Endometrial microvascular endothelial cells (primary cell): ENCODE data around the gene PHAF1. TPM values are rescaled to one million over a fixed set of nuclear protein-coding genes. Genes with fewer than 3 reads are reported as not detected.

ENCODE experiments used
- in situ Hi-C: cut with HindIII; loops from 2 replicates; pipeline ENCODE4 v1.10.0; 2017; ENCODE audit warnings: low sequenced_read_pairs, low pct_unique_long_range_greater_than_20kb; ENCODE audit errors: inconsistent ontology term
- total RNA-seq: library from RNA; depleted of rRNA; stranded (reverse); fragments of >200 nt; gene quantifications from one replicate; pipeline ENCODE4 v1.2.3, GENCODE V29; 2015; ENCODE audit errors: inconsistent ontology term

Gene PHAF1
- total RNA-seq, 1 donor from 2014 or later = 21.8 TPM

GRCh38 chr16:67170168-67170948 is 60.6 kb downstream of the PHAF1 start, which contains the start of gene NOL3:
NOL3 (plus strand) TSS chr16:67170538.
- in situ Hi-C loops = no loop called here

DNA sequence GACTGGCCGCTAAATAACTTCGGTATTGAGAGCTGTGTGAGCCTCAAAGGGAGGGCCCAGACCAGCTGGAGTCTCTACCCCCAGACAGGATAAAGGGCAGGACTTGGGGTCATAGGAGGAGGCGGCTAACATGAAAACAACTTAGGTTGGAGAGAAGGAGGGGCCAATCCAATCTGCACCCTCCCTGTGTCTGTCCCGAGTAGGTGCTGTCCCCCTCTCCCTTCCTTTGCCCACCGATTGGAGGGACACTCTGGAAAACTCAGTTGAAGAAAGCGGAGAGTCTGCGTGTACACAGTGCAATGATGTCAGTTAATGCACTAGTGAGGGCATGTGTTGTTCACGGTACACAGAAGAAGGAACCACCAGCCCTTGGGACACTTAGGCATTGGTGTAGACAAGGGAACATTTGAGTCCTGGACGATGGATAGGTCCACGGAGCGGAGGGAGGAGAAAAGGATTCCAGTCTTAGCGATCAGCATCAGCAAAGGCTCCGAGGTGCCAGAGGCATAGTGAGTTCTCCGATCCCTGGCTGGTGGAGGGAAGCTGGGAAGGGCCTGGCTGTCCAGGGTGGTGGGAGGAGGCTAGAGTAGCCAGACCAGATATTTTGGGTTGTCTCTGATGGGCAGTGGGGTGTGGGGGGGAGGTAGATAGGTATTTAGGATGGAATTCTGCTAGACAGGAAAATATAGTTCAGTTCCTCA is 61.4 kb downstream of the PHAF1 start:
- in situ Hi-C loops = no loop called here

- in situ Hi-C loops = no loop called here
Observed at GRCh38 chr16:67173323-67173722, 63.6 kb downstream of the PHAF1 start.

GRCh38 chr16:67173808-67174705 is 64.3 kb downstream of the PHAF1 start:
- in situ Hi-C loops = no loop called here

GRCh38 chr16:67174706-67175231 is 65.0 kb downstream of the PHAF1 start:
- in situ Hi-C loops = no loop called here

- in situ Hi-C loops = no loop called here
Observed at GRCh38 chr16:67176662-67177061, 66.9 kb downstream of the PHAF1 start.

- in situ Hi-C loops = no loop called here
Observed at GRCh38 chr16:67177743-67178699, 68.3 kb downstream of the PHAF1 start.

GRCh38 chr16:67179421-67180080 is 69.8 kb downstream of the PHAF1 start:
- in situ Hi-C loops = no loop called here

GRCh38 chr16:67180166-67180565 is 70.4 kb downstream of the PHAF1 start:
- in situ Hi-C loops = no loop called here

DNA sequence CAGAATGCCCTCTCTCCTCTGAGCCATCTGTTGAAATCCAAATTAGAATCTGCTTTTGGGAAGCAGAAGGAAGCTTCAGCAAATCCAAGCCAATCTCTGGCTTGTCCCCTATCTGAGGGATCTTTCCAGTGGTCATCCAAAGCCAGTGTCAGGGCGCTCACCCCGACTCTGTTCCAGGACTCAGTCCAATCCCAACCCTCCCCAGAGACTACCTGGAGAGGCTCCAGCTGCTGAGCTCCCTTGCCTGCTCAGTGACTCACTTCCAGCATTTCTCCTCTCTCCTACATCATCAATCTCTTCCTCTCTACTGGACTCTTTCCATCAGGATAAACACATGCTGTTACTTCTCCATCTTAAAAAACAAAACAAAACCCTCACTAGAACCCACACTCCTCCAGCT is 71.6 kb downstream of the PHAF1 start:
- in situ Hi-C loops = no loop called here

DNA sequence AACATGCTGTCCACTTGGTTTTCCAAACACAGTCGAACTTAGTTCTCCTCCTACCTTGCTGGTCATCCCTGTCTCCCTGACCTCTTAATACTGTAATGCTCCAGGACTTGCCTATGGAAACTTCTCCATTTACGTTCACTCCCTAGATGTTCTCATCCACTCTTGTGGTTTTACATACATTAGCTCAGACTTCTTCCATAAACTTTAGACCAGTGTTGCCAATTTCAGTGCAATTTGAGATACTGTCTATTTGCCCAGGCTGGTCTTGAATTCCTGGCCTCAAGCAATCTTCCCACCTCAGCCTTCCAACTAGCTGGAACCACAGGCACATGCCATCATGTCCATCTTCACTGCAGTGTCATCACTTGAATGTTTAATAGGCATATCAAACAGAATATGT is 72.5 kb downstream of the PHAF1 start:
- in situ Hi-C loops = no loop called here

GRCh38 chr16:67183284-67183626 is 73.5 kb downstream of the PHAF1 start:
- in situ Hi-C loops = no loop called here

DNA sequence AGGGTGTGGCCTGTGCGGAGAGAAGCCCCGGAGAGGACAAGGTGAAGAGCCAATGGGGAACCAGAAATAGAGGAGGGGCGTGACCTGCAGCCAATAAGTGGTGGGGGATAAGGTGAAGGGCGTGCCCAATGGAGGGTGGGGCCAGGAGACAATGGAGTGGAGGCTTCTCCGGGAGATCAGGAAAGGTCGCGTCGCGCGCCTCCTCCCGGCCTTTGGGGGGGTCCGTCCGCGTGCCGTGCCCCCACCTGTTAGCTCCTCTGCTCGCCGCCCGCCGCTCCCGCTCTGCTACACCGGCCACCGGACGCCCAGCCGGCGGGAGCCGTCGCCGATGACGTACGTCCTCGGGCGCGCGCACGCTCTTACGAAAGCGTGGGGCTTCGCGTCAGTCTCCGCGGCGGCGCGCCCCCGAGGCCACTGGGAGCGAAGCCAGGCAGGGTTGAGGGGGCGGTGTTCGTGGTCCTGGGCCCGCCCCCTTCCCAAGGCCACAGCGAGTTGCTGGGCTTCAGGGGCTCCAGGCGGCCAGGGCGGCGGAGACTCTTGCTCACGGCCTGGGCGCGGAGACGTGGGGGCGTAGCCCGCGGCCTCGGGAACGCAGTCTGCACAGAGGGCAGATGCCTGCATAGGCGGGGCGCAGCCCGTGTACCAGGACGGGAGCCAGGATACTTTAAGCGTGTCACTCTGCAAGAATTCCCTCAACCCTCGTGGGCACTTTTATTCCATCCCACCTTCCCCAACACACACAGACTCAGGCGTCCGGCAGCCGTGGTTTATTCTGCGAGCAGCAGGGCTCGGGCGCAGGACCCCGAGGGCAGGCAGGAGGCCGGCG is 74.1 kb downstream of the PHAF1 start, which contains the start of gene MATCAP1:
Gene MATCAP1 (minus strand): TSS at position 337 of the 826 bp plus-strand sequence. CDS start 3,353 bp downstream, outside the sequence.
- in situ Hi-C loops = no loop called here

DNA sequence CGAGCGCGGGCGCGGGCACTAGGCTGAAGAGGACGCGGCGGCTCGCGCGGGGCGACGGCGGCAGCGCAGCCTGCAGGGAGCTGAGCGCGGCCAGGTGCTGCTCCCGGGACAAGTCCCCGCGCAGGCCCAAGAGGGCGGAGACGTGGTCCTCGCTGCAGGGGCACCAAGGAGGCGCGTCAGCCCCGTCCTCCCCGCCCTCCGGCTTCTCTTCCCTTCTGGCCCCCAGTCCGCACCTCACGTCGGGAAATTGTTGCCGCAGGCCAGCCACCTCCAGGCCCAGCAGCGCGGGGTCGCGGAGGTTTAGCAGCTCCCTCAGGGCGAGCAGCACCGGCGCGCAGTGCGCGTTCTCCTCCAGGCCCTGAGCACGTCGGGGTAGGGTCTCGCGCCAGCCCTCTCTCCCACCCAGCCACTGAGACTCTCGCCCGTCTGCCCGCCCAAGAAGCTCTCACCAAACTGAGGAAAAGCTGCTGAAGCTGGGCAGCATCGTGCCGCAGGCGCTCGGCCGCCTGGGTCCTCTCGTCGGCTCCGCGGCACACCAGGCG is 74.8 kb downstream of the PHAF1 start:
- in situ Hi-C loops = no loop called here

- in situ Hi-C loops = no loop called here
Observed at GRCh38 chr16:67184995-67185650, 75.4 kb downstream of the PHAF1 start.

- in situ Hi-C loops = no loop called here
Observed at GRCh38 chr16:67185651-67186134, 76.0 kb downstream of the PHAF1 start.
